GM19324 (cell line): Measurements from ENCODE around the gene POLR1A.

ENCODE experiments used
- ATAC-seq: cut with Tn5 transposase; IDR thresholded peaks from one replicate; pipeline ENCODE4 v1.9.1; 2021; ENCODE audit warnings: mild to moderate bottlenecking, moderate library complexity; ENCODE audit not compliant: unreplicated experiment, low FRiP score

The POLR1A gene

GRCh38 chr2:86025976-86026743 is 79.5 kb downstream of the POLR1A start:
- no peak for ATAC-seq

DNA sequence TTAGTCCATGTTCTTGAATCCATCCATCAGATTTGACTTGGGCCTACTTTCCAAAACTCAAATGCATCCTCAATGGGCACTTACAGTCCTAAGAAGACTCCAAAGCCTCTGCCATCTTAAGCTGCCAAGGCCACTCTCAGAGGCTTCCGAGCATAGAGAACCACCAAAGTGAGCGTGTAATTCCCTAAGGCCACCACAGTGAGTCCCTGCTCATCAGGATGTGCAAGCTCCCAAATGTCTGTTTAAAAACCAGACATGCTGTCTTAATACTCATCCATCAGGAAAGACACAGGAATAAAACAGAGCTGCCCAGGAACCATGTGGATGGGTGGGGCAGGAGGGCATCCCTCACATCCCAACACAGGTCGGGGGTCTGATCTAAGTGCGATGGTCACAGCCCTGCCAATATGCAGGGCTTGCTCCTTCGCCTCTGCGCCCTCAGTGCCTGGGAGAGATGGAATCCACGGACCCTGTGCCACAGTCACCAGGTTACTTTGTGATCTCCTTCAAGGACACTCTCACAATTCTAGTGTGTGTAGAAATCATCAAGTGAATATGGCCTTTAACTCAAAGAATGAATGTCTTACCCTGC is 80.4 kb downstream of the POLR1A start:
- no peak for ATAC-seq

DNA sequence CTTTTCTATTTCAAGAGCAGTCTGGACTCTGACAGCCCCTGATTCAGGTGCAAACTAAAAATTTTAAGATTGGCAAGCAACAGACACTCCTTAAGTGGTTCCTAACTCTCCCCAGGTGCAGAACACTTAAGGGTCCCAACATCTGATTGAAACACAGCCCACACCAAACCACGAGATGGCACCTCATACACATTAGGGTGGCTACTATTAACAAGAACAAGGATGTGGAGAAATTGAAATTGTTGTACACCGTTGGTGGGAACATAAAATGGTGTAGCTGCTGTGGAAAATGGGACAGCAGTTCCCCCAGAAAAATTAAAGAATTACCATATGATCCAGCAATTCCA is 82.3 kb downstream of the POLR1A start:
- no peak for ATAC-seq

- ATAC-seq, result no peak
Measured at GRCh38 chr2:86022661-86023365, 82.9 kb downstream of the POLR1A start.

- no peak for ATAC-seq
Measured at GRCh38 chr2:86021396-86022378, 84.0 kb downstream of the POLR1A start.

DNA sequence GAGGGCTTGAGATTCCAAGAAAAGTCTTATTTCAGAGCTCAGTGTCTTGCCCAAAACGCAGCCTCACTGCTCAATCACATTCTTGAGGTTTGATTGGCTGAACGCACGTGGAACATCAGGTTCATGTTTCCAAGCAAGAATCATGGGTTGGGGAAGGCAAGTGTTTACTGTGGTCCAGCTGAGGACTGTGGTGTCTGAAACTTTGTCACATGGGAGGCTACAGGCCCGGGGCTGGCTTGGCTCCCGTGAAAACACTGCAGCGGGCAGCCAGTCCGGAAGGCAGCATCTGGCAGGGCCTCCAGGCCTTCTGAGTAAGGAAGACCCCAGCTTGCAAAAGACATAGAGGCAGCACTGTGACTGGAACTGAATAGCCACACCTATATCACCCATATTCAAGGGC is 84.7 kb downstream of the POLR1A start:
- no peak for ATAC-seq

DNA sequence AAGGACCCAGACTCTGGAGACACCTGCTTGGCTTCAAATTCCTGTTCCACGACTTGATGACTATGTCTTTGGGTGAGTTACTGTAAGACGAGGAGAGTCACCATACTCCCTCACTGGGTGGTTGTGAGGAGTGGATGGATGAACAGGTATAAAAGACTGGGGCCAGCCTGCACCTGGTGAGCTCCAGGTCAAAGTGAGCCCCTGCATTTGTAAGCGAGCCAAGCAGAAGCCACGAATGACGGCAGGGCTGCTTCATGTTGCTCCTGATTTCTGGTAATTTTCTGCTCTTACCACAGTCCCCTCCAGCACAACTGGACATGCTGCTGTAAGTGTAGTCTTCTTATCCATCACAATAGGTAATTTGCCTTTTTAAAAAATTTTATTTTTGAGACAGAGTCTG is 86.6 kb downstream of the POLR1A start:
- no peak for ATAC-seq

DNA sequence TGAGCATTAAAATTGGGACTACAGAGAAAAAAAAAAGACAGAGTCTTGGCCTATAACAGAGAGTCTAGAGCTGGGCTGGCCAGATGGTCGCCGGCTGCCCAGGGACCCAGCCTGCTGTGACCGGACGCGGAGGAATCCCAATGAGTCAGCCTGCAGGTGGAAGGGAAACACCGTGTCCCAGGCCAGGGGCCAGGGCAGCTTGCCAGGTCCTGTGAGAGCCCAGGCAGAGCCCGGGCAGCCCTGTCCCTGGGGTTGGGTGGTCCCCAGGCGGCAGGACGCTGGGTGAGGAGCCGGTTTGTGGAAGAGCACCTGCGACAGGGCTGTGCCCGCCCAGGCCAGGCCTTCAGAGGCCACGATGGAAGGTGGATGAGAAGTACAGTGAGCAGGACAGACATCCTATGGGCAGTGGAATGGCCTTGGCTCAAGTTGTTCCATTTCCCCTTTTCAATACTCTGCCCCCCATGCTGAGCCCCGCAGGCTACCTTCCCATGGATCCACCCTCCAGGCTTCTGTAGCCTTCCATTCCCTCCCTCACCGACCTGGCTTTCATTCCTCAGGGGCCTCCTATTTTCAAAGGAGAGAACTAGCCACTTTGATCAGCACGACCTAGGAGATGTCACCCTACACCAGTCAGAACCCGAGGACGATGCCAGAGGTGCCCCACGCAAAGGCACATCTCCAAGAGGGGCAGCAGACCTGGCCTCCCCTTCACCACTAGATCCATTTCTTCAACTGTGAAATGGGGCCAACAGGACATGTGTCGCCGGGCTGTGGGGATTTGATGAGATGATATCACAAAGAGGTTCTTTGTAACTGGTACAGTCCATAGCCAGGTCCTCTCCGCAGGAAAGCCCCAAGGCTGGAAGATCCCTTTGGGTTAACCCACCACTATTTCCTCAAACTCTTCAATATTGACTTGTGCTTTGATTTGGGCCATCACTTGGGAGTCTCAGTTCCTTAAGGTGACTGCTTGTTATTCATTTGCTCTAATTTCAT is 87.5 kb downstream of the POLR1A start:
- no peak for ATAC-seq

GRCh38 chr2:86016581-86016980 is 89.1 kb downstream of the POLR1A start:
- no peak for ATAC-seq

- no peak for ATAC-seq
Measured at GRCh38 chr2:86015699-86016098, 90.0 kb downstream of the POLR1A start.

GRCh38 chr2:86015006-86015405 is 90.7 kb downstream of the POLR1A start:
- ATAC-seq, result no peak

GRCh38 chr2:86014493-86014892 is 91.2 kb downstream of the POLR1A start:
- no peak for ATAC-seq

DNA sequence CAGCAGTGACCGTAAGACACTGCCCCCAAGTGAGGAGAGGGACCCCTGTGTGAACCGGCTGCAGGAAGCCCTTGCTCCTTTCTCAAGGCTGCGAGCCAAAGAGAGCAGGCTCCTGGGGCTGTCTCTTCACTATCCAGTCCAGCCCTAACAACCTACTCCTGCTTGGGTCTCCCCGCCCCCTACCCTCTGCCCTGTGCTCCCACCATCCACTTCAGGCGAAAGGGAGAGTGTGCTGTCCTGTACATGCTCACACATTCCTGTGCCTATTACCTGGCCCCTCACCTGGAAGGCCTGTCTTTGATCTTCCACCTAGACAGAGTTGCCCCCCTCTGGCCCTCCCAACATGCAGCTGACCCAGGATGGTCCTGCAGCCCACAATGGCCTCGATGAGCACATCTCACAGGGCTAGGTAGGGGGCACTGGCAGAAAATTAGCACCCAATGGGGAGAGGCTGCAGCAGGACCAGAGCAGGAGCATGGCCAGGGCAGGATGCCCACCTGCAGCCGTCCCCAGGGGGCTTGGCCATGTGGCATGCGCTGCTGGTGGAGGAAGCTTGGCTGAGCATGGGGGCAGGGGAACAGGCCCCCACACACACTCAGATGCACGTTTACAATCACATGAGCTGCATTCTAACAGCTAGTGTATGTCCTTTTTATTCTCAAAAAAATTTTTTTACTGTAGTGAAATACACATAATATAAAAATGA is 93.5 kb downstream of the POLR1A start:
- ATAC-seq, result no peak

- ATAC-seq, result no peak
Measured at GRCh38 chr2:86011449-86011941, 94.2 kb downstream of the POLR1A start.

GRCh38 chr2:86010083-86010482 is 95.6 kb downstream of the POLR1A start:
- ATAC-seq, result no peak

DNA sequence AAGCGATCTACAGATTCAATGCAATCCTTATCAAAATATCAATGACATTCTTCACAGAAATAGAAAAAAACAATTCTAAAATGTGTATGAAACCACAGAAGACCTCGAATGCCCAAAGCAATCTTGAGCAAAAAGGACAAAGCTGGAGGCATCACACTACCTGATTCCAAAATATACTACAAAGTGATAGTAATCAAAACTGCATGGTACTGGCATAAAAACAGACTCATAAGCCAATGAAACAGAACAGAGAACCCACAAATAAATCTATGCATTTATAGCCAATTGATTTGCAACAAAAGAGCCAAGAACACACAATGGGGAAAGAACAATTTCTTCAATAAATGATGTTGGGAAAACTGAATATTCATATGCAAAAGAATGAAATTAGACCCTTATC is 99.2 kb downstream of the POLR1A start:
- no peak for ATAC-seq

DNA sequence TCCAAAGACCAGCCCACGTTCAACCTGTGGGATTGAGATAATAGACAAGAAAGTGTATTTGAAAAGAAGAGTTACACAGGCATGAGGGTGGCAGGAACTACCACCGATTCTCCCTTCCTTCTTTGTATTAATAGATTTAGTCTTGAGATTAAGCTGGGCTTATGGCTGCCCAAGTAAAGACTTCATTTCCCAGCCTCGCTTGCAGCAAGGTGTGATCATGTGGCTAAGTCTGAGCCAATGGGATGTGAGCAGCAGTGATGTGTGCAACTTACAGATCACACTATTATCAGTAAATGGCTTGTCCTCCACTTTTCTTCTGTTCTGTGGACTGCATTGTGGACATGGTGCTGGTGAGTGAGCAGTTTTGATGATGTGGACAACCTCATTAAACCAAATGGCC is 101.7 kb downstream of the POLR1A start:
- no peak for ATAC-seq

GRCh38 chr2:86003104-86003503 is 102.6 kb downstream of the POLR1A start:
- ATAC-seq, result no peak

DNA sequence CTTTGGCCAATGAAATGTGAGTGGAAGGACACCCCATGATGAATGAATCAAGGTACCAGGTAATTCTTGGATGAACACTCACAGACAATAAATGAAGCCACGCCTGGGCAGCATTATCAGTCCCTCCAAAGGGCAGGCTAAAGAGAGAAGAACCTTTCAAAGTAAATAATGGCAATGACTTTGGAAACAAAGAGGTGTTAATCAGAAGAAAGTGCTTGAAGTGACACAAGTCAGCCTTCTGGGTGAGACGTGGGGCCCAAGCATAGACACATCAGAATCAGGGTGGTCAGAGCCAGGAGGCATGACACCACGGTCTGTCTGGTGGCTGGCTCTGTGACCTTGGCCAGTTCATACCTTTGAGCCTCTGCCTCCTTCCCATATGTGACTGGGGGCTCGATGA is 103.3 kb downstream of the POLR1A start:
- no peak for ATAC-seq
